ENCODE data around the gene GLIS1. TPM values are rescaled to one million over a fixed set of nuclear protein-coding genes. Genes with fewer than 3 reads are reported as not detected.

The GLIS1 gene
- total RNA-seq, 1 donor from 2014 or later = not detected

- DNase-seq (ENCODE audit: low read depth, low spot score) = peak; percentile 5
These were observed 268.8 kb downstream of the GLIS1 start for GRCh38 chr1:53470155-53470554.

GRCh38 chr1:53469373-53469772 lies 269.6 kb downstream of the GLIS1 start:
- DNase-seq (ENCODE audit: low read depth, low spot score) = no peak

DNA sequence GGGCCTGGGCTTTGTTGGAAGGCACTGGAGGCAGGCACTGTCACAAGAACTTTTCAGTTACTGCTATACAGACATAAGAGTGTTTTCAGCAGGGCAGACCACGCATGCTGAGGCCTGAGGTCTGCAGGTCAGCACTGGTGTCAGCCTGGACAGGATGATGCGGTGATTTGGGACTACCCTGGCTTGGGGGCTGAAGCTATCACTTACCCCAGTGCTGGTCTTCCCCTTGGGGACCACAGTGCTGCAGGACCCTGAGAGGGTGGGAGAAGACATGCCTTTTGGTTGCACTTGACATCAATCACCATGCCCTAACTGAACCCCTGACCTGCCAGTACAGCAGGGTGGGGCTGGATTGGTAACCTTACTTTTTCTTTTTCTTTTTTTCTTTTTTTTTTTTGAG lies 270.6 kb downstream of the GLIS1 start:
- no peak for DNase-seq (ENCODE audit: low read depth, low spot score)

DNA sequence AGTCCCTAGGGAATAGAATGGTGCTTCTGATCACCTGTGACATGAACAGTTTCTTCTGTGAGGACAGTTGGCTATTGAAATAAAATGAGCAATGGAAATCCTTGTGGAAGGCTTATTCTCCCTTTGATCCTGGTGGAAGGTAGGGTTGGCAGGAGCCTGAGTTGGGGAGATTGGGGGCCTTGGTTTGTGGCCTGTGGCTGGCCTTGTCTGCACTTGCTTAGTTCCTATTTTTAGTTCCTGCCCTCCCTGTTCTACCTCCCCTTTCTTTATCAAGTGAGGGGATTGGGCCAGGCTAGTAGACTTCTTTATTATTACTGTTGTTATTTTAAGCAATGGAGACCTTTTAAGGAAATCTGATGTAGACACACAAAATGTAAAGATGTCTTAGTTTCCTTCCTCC lies 271.6 kb downstream of the GLIS1 start:
- no peak for DNase-seq (ENCODE audit: low read depth, low spot score)

- DNase-seq (ENCODE audit: low read depth, low spot score) = no peak
These were observed 273.7 kb downstream of the GLIS1 start for GRCh38 chr1:53465023-53465957.

GRCh38 chr1:53463961-53464899 lies 274.7 kb downstream of the GLIS1 start:
- DNase-seq (ENCODE audit: low read depth, low spot score) = no peak

- no peak for DNase-seq (ENCODE audit: low read depth, low spot score)
These were observed 276.0 kb downstream of the GLIS1 start for GRCh38 chr1:53462769-53463501.

DNA sequence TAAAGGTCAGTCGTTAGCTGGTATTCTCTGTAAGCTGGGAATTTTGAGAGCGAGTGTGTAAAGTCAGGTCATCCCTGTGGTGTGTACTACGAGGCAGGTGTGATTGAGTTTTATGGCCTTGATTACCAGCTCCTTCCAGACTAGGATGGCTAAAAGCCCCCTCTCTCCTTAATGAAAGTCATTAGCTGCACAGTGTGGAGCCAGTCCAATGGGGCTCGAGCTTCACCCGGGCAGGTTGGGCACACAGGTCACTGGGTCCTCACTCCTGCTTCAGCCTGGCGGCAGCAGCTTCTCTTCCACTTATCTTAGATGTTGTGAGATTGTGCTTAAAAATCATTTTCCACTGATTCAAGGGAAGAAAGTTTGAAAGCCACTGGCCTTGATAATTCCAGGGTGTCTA lies 276.8 kb downstream of the GLIS1 start:
- no peak for DNase-seq (ENCODE audit: low read depth, low spot score)

DNA sequence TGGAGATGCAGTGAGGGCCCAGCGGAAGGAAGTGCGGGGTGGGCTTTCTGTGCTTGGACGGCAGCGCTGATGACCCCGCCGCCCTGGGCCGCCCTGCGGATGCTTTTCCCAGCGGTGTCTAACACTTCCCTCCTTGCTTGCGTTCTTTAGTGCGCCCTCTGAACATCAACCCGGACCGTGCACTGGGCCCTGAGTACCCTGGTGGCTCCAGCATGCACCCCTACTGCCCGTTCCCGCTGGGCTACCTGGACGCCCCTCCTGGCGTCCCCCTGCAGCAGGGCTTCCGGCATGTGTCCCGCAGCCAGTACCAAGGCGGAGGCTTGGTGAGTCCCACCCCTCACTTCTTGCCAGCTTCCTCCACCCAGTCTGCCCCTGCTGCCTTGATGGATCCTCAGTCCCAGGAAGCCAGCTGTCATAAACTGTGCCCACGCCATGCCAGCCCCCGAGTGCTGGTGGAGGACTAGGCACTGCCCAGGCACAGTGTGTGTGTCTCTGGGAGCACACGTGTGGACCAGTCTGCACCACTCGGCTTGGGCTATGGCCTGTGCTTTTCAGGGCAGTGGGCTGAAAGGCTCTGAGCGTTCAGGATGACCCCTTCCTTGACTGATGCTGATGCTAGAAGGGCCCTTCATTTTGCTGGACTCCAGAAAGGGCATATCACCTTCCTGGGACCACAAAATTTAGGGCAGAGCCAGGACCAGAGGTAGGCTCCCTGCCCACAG lies 277.5 kb downstream of the GLIS1 start:
- no peak for DNase-seq (ENCODE audit: low read depth, low spot score)

DNA sequence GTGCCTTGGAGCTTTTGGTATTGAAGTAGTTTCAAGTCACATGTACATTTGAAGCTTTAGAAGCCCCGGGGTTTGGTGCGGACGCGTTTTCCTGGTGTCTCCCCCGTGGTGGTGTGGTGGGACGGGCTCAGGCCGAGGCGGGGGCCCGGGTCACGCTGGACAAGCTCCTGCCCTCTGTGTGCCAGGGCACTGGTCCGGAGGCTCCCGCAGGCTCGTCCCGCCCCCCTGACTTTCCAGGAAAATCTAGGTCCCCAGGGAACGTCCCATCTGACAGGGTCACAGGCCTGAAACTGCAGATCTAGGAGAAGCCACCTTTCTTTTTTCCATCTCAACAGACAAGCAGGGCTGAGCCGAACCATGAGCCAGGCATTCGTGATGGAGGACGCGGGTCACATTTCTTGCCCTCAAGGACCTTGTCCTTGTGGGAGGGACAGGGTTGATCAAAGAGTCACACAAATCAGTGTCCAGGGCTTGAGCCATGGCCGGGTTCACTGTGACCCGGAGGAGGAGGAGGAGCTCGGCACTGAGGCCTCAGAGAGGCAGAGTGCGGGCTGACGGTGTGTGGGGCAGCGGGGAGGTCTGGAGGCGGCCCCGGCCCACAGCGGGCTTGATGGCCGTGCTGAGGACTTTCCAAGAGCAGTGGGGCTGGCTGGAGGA lies 278.2 kb downstream of the GLIS1 start:
- DNase-seq (ENCODE audit: low read depth, low spot score) = no peak

GRCh38 chr1:53460211-53460634 lies 278.7 kb downstream of the GLIS1 start:
- no peak for DNase-seq (ENCODE audit: low read depth, low spot score)

- DNase-seq (ENCODE audit: low read depth, low spot score) = no peak
These were observed 279.4 kb downstream of the GLIS1 start, which contains the start of gene DMRTB1 for GRCh38 chr1:53459321-53460175. TSS of gene DMRTB1 (plus strand) at chr1:53459399. CDS start at chr1:53459454, 55 bp downstream.

- DNase-seq (ENCODE audit: low read depth, low spot score) = no peak
These were observed 280.3 kb downstream of the GLIS1 start for GRCh38 chr1:53458634-53459033.

Other genes with a start within 250 kb of the GLIS1 start
- gene NDC1, start 99.1 kb upstream of the GLIS1 start, total RNA-seq = 29.7 and 52.5 TPM in 2 replicates
- gene YIPF1, start 150.6 kb upstream of the GLIS1 start, total RNA-seq = 17.1 and 22.0 TPM in 2 replicates
- gene DIO1, start 155.0 kb upstream of the GLIS1 start, total RNA-seq = not detected in 2 replicates
- 13.8 and 18.1 TPM in 2 replicates for gene IFT25, start 206.5 kb upstream of the GLIS1 start, total RNA-seq
- 23.4 and 25.3 TPM in 2 replicates for gene LRRC42, start 207.2 kb upstream of the GLIS1 start, total RNA-seq